Mesenteric fat pad (tissue), 1 donor: Measurements from ENCODE around the gene MISP3. TPM values are rescaled to one million over a fixed set of nuclear protein-coding genes. Genes with fewer than 3 reads are reported as not detected.
"Not testable (repeated sequence)": the region's sequence is repeated elsewhere in the genome, so short reads cannot be mapped to it uniquely, and the experiment has no call there.

Experiments
- DNase-seq: peaks from one replicate; pipeline ENCODE4 v3.0.0-alpha.2; 2020; ENCODE audit warnings: low spot score
- long read RNA-seq: library from polyadenylated mRNA; unstranded; transcript quantifications from one replicate; pipeline ENCODE4 v2.0.0, GENCODE V29; 2020
- total RNA-seq: library from RNA; stranded (reverse); fragmentation: NEBNext Ultra II Directional; extraction: Animal tissue kit (Norgen Biotek cat#: 25700); gene quantifications from one replicate; pipeline ENCODE4 v1.2.1, GENCODE V29; 2021
- donor health status: DM: yes; HTN: yes; CAD: no.

Gene MISP3
- 1.7 TPM for total RNA-seq
- long read RNA-seq, partial matches to known transcripts = 0 of 2 reads
- long read RNA-seq, other reads (novel, unspliced or antisense) = 0 of 2 reads

DNA sequence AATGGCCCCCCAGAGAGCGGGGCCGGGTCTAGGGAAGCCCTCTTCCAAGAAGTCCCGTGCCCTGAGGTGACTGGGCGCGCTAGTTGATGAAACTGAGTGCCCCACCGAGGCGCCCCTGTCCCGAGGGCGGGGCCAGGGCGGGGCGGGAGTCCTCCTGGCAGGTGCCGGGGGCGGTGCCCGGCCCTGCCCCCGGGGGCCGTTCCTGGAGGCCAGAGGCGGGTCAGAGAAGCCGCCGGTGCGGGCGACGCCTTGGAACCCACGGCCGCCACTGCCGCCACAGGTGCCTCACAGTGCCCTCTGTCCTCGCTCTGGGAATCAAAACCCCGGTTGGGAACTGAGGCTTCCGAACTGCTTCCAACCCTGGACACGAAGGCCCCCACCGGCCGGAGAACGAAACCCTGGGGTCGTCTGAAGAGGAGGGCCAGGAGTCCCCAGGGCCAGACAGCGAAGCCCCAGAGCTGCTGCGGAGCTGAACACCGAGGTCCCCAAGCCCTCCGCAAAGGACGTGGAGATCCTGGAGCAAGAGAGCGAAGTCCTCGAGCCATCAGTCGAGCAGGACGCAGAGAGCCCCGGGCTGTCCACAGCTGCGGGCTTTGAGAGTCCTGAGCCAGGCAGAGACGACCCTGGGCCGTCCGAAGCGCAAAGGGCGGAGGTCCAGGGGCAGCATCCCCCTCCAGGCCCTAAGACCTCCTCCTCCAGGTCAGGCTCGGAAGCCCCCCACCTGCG lies at the start of gene MISP3:
Gene MISP3, plus strand, starts transcription at position 252 of the 726 bp plus-strand sequence. CDS start 524 bp downstream, outside the sequence.
- no peak for DNase-seq

DNA sequence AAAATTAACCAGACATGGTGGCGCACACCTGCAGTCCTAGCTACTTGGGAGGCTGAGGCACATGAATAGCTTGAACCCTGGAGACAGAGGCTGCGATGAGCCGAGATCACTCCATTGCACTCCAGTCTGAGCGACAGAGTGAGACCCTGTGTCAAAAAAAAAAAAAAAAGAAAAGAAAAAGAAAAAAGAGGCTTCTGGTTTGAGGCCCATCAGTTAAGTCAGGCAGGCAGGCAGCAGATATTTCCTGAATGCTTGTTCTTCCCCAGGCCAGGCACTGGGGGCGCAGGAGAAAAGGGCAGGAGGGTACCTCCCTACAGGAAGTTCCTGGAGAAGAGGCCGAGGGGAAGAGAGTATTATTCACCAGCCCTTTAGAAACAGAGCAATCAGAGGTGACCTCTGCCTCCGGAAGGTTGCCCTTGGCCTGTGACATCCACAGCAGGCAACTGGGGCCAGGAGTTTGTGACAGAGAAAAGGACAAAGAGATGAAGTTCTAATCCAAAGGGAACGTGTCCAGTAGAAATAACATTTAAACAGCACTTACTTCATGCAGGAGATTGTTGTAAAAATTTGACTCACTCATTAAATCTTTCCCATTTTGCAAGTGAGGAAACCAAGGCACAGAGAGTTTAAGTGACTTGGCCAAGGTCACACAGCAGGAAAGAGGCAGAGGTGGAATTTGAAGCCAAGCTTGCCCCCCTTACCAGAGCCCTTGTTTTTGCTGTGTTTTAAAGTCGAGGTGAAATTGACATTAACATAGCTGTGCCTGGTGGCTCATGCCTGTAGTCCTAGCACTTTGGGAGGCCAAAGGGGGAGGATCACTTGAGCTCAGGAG lies 49.0 kb upstream of the MISP3 start:
- no peak for DNase-seq

DNA sequence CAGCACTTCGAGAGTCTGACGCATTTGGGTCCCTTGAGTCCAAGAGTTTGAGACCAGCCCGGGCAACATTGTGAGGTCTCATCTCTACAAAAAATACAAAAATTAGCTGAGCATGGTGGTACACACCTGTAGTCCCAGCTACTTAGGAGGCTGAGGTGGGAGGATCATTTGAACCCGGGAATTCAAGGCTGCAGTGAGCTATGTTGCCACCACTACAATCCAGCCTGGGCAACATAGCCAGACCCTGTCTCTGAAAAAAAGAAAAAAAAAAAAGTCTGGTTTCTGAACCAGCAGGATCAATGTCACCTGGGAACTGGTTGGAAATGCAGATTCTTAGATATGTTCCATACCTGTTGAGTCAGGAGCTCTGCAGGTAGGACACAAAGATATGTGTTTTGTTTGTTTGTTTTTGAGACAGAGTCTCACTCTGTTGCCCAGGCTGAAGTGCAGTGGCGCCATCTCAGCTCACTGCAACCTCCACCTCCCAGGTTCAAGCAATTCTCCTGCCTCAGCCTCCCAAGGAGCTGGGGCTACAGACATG lies 45.9 kb upstream of the MISP3 start:
- DNase-seq = not testable (repeated sequence)

DNA sequence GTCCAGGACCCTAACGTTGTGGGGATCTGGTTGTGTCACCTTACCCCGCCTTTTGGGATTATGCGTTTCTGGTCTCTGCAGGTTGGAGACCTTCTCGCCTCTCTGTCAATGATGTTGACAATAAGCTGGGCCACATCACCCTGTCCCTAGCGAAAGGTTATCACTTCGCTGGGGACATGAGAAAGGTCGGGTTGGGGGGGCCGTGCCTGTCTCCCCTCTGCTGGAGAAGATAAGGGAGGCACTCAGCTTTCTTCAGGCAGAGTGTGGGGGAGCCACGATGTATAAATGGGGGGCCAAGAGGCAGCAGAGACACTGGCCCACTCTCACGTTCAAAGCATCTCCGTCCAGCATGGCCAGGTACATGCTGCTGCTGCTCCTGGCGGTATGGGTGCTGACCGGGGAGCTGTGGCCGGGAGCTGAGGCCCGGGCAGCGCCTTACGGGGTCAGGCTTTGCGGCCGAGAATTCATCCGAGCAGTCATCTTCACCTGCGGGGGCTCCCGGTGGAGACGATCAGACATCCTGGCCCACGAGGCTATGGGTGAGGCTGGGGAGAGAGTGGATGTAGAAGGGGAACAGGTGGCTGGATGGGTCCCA lies 44.6 kb upstream of the MISP3 start, which contains the start of gene RLN3:
Gene RLN3, plus strand, starts transcription at position 293 of the 595 bp plus-strand sequence. Its CDS starts 57 bp downstream, at position 350.
- DNase-seq = no peak

DNA sequence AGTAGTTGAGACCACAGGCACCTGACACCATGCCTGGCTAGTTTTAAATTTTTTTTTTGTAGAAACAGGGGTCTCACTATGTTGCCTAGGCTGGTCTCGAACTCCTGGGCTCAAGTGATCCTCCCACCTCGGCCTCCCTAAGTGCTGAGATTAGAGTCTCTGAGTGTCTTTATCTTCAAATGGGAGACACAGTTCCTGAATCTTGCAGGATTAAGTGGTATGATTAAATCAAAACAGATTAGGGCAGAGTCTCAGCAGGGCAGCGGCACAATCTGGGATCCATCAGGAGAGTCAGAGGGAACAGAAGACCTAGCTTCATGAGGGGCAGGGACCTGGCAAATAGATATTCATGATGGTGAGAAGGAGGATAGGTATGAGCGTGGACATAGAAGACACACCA lies 43.7 kb upstream of the MISP3 start:
- DNase-seq = no peak

DNA sequence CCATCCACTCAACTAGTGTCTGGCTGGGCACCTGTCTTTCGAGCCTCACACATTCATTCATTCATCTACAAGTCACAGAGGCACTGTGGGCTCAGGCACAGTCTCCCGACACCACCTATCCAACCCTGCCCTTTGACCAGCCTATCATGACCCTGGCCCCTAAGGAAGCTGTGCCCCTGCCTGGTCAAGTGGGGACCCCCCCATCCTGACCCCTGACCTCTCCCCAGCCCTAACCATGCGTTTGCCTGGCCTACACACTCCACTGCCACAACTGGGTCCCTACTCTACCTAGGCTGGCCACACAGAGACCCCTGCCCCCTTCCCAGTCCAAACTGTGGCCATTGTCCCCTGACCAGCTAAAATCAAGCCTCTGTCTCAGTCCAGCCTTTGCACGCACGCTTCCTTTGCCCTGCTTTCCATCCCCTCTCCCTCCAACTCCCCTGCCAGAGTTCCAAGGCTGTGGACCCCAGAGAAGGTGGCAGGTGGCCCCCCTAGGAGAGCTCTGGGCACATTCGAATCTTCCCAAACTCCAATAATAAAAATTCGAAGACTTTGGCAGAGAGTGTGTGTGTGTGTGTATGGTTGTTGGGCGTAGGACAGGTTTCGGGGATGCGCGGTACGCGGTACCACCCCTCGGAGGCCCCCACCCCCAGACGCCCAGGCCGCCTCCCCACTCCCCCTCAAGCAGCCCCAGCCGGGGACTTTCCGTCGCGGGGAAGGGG lies 41.4 kb upstream of the MISP3 start:
- DNase-seq = no peak

DNA sequence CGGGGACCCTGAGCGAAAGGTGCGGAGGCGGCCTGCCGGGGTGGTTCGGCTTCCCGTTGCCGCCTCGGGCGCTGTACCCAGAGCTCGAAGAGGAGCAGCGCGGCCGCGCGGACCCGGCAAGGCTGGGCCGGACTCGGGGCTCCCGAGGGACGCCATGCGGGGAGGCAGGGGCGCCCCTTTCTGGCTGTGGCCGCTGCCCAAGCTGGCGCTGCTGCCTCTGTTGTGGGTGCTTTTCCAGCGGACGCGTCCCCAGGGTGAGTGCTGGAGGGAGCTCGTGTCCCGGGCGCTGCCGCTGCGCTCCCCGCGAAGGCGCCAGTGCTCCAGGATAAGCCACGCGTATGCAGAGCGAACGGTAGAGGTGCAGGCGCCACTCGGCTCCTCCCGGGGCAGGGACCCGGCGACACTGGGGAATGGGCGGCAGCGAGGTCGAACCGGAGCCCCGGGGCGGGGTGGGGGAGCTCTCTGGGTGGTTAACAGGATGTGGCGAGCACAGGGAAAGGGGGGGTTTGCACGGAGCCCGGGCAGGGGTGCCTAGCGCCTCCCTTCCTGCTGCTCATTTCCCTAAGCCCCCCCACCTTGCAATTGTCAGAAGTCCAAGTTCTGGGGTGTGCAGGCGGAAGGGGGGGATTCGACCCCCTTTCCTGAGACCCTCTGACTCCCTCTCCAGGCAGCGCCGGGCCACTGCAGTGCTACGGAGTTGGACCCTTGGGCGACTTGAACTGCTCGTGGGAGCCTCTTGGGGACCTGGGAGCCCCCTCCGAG lies 40.7 kb upstream of the MISP3 start, which contains the start of gene IL27RA:
Gene IL27RA, plus strand, starts transcription at position 44 of the 762 bp plus-strand sequence. Its CDS starts 111 bp downstream, at position 155.
- no peak for DNase-seq

DNA sequence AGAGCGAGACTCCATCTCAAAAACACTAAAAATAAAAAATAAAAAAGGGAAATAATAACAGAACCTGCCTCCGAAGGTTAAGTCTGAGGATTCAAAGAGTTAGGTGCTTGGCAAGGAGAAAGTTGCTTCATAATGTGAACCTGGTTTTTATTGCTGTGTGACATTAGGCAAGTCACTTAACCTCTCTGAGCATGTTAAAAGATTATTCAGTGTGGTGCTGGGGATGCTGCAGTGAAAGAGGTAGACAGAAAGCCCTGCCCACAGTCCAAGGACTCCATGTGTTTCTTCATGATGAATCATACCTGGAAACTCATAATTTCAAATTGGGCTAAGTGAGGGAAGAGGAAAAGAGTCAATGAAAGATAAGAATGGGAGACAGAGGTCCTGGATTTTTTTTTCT lies 38.6 kb upstream of the MISP3 start:
- no peak for DNase-seq

DNA sequence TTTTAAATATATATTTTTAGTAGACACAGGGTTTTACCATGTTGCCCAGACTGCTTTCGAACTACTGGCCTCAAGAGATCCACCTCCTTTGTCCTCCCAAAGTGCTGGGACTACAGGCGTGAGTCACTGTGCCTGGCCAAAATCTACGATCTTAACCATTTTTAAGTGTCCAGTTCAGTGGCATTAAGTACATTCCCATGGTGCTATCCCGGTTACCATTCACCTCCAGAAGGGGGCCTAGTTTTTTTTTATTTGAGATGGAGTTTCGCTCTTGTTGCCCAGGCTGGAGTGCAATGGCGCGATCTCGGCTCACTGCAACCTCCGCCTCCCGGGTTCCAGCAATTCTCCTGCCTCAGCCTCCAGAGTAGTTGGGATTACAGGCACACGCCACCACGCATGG lies 37.4 kb upstream of the MISP3 start:
- not testable (repeated sequence) for DNase-seq

DNA sequence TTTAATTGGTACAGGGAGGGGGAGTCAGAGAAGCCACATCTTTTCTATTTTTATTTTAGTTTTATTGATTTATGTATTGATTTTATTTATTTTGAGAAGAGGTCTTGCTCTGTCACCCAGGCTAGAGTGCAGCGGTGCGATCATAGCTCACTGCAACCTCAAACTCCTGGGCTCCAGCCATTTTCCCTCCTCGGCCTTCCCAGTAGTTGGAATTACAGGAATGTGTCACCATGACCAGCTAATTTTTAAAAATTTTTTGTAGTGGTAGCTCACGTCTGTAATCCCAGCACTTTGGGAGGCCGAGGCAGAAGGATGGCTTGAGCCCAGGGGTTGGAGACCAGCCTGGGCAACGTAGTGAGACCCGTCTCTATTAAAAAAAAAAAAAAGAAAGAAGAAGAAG lies 36.9 kb upstream of the MISP3 start:
- DNase-seq = no peak

DNA sequence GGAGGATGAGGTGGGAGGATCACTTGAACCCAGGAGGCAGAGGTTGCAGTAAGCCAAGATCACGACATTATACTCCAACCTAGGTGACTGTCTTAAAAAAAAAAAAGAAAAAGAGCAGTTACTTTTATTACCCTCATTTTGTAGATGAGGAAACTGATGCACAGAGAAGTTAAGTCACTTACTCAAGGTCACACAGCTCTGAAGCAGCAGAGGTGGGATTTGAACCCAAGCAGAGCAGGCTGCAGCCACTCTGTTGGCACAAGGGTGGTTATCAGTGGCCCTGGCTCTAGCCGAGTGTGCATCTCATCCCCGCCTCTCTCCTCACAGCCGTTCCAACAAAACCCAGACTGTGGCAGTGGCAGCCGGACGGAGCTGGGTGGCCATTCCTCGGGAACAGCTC lies 33.4 kb upstream of the MISP3 start:
- DNase-seq = no peak

DNA sequence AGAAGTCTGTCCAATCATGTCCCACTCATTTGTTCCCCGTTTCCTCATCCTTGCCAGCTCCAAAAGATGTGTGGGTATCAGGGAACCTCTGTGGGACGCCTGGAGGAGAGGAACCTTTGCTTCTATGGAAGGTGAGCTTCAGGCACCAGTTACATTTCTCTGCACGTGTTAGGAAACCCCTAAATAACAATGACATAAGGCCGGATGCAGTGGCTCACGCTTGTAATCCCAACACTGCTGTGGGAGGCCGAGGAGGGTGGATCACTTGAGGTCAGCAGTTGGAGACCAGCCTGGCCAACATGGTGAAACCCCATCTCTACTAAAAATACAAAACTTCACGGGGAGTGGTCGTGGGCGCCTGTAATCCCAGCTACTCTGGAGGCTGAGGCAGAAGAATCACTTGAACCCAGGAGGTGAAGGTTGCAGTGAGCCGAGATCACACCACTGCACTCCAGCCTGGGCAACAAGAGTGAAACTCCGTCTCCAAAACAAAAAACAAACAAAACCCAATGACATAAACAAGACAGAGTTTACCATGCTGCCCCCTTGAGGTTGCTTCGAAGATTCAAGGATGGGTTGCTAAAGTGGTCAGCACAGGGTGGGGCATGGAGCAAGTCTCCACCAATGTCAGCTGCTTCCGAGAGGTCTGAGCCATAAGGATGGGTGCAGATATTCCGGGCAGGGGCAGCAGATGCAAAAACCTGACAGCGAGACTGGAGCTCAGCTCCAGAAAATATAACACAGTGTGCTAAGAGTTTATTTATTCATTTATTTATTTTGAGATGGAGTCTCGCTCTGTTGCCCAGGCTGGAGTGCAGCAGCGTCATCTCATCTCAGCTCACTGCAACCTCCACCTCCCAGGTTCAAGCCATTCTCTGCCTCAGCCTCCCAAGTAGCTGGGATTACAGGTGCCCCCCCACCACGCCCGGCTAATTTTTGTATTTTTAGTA lies 29.7 kb upstream of the MISP3 start:
- DNase-seq = not testable (repeated sequence)

DNA sequence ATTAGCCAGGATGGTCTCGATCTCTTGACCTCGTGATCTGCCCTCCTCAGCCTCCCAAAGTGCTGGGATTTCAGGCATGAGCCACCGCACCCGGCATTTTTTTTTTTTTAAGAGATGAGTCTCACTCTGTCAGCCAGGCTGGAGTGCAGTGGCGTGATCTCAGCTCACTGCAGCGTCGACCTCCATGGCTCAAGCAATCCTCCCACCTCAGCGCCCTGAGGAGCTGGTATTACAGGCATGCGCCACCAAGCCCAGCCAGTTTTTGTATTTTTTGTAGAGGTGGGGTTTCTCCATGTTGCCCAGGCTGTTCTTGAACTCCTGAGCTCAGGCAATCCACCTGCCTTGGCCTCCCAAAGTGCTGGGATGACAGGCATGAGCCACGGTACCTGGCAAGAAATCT lies 24.7 kb upstream of the MISP3 start:
- not testable (repeated sequence) for DNase-seq

DNA sequence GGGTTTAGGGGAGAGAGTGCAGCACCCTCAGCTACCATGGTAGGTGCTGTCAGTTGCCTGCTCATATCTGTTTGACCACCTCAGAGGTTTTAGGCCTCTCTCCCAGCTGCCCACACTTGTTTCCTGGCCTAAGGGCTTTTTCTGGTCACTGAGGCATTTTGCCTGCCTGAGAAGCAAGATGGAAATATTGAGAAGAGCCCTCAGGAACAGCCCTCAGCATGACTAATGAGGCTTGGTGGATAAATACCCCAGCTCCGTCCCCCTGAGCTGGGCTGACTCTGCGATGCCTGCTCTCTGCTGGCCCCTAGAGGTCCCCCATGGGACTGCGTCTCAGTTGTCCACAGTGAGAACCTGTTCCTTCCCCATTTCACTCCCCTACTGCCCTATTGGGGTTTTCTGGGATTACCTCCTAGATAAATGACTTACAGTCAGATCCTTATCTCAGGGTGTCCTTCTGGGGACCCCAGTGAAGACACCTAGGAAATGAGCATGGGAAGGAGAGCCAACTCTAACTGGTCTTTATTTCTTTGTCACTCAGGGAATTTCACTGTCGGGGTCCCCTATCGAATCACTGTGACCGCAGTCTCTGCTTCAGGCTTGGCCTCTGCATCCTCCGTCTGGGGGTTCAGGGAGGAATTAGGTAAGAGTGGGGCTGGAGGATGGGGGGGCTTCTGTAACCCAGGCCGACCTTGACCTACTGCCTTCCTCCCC lies 24.0 kb upstream of the MISP3 start:
- no peak for DNase-seq

DNA sequence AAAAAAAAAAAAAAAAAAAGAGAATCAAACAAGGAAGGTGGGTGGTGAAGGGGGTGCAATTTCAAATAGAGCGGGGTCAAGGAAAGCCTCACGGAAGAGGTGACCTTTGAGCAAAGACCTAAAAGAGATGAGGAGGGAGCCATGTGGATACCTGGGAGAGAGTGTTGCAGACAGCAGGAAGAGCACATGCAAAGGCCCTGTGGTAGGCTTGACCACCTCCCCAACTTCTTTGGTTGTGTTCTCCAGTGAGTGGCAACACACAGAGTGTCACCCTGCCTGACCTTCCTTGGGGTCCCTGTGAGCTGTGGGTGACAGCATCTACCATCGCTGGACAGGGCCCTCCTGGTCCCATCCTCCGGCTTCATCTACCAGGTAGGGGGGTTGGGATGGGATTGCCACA lies 22.1 kb upstream of the MISP3 start:
- no peak for DNase-seq

DNA sequence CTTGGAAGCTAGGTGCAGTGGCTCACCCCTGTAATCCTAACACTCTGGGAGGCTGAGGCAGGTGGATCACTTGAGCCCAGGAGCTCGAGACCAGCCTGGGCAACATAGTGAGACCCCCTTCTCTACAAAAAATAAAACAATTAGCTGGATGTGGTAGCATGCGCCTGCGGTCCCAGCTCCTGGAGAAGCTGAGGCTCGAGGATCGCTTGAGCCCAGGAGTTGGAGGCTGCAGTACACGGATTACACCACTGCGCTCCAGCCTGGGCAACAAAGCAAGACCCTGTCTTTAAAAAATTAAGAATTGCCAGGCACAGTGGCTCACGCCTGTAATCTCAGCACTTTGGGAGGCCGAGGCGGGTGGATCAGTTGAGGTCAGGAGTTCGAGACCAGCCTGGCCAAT lies 21.6 kb upstream of the MISP3 start:
- not testable (repeated sequence) for DNase-seq

DNA sequence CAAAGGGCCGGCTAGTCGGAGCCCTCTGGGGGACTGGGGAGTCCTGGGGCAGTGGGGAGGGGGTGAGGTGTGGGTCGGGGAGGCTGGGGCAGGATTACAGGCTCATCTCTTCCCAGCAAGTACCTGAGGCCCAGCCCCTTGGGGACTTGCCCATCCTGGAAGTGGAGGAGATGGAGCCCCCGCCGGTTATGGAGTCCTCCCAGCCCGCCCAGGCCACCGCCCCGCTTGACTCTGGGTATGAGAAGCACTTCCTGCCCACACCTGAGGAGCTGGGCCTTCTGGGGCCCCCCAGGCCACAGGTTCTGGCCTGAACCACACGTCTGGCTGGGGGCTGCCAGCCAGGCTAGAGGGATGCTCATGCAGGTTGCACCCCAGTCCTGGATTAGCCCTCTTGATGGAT lies 20.6 kb upstream of the MISP3 start:
- DNase-seq = no peak

DNA sequence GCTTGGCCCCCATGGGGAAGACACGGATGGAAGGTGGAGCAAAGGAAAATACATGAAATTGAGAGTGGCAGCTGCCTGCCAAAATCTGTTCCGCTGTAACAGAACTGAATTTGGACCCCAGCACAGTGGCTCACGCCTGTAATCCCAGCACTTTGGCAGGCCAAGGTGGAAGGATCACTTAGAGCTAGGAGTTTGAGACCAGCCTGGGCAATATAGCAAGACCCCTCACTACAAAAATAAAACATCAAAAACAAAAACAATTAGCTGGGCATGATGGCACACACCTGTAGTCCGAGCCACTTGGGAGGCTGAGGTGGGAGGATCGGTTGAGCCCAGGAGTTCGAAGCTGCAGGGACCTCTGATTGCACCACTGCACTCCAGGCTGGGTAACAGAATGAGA lies 20.1 kb upstream of the MISP3 start:
- no peak for DNase-seq
